GOT3 (cell line): ENCODE data around the gene MRPL22.
"Not testable (repeated sequence)": the region's sequence is repeated elsewhere in the genome, so short reads cannot be mapped to it uniquely, and the experiment has no call there.

Source experiments
- DNase-seq: peaks from one replicate; lab custom pipeline; 2025; ENCODE audit warnings: mixed read lengths; lab: John Stamatoyannopoulos, UW

MRPL22 gene

GRCh38 chr5:154940375-154940771 is 500 bp upstream of the MRPL22 start:
- DNase-seq: no peak

- DNase-seq: no peak
Observed at GRCh38 chr5:154943527-154943926, 2.7 kb downstream of the MRPL22 start.

- no peak for DNase-seq
Observed at GRCh38 chr5:154944716-154945115, 3.8 kb downstream of the MRPL22 start.

- no peak for DNase-seq
Observed at GRCh38 chr5:154945695-154946301, 4.9 kb downstream of the MRPL22 start.

GRCh38 chr5:154947778-154948177 is 6.9 kb downstream of the MRPL22 start:
- DNase-seq: no peak

- DNase-seq: no peak
Observed at GRCh38 chr5:154948313-154948712, 7.4 kb downstream of the MRPL22 start.

GRCh38 chr5:154949781-154950180 is 8.9 kb downstream of the MRPL22 start:
- DNase-seq: no peak

GRCh38 chr5:154956712-154957111 is 15.8 kb downstream of the MRPL22 start:
- DNase-seq: no peak

- no peak for DNase-seq
Observed at GRCh38 chr5:154962494-154962893, 21.6 kb downstream of the MRPL22 start.

- no peak for DNase-seq
Observed at GRCh38 chr5:154966081-154966841, 25.4 kb downstream of the MRPL22 start.

- no peak for DNase-seq
Observed at GRCh38 chr5:154966874-154967273, 26.0 kb downstream of the MRPL22 start.

- no peak for DNase-seq
Observed at GRCh38 chr5:154967421-154968024, 26.6 kb downstream of the MRPL22 start.

GRCh38 chr5:154968953-154969352 is 28.1 kb downstream of the MRPL22 start:
- DNase-seq: no peak

GRCh38 chr5:154970759-154971158 is 29.9 kb downstream of the MRPL22 start:
- DNase-seq: no peak

- no peak for DNase-seq
Observed at GRCh38 chr5:154971501-154971900, 30.6 kb downstream of the MRPL22 start.

- DNase-seq: no peak
Observed at GRCh38 chr5:154972476-154973080, 31.7 kb downstream of the MRPL22 start.

- DNase-seq: not testable (repeated sequence)
Observed at GRCh38 chr5:154976082-154976481, 35.2 kb downstream of the MRPL22 start.

GRCh38 chr5:154977409-154977808 is 36.5 kb downstream of the MRPL22 start:
- DNase-seq: no peak

GRCh38 chr5:154978294-154978693 is 37.4 kb downstream of the MRPL22 start:
- not testable (repeated sequence) for DNase-seq

- no peak for DNase-seq
Observed at GRCh38 chr5:154984946-154985516, 44.2 kb downstream of the MRPL22 start.

GRCh38 chr5:154986151-154986550 is 45.3 kb downstream of the MRPL22 start:
- DNase-seq: no peak

GRCh38 chr5:154989626-154990025 is 48.8 kb downstream of the MRPL22 start:
- DNase-seq: no peak
